NCI-H345 treated with DMSO at 0.1 percent for 48 hours (cell line): ENCODE data around the gene PCYOX1L.

Experiments used
- DNase-seq: peaks from one replicate; lab custom pipeline; 2025; ENCODE audit not compliant: unreplicated experiment; lab: John Stamatoyannopoulos, UW

Gene PCYOX1L

GRCh38 chr5:149337736-149338135, 20.1 kb upstream of the PCYOX1L start:
- no peak for DNase-seq

GRCh38 chr5:149338364-149338763, 19.5 kb upstream of the PCYOX1L start:
- DNase-seq: no peak

GRCh38 chr5:149340920-149341319, 16.9 kb upstream of the PCYOX1L start:
- DNase-seq: no peak

- DNase-seq: no peak
Measured at GRCh38 chr5:149341876-149342275, 16.0 kb upstream of the PCYOX1L start.

GRCh38 chr5:149344151-149344550, 13.7 kb upstream of the PCYOX1L start:
- DNase-seq: no peak

- peak; percentile 96 for DNase-seq
Measured at GRCh38 chr5:149345147-149345891, 12.5 kb upstream of the PCYOX1L start, which contains the start of gene GRPEL2. TSS of gene GRPEL2 (plus strand) at chr5:149345499. CDS start at chr5:149345540, 41 bp downstream.

GRCh38 chr5:149345892-149346222, 12.0 kb upstream of the PCYOX1L start:
- no peak for DNase-seq

- DNase-seq: no peak
Measured at GRCh38 chr5:149348518-149348917, 9.3 kb upstream of the PCYOX1L start.

GRCh38 chr5:149349382-149349781, 8.5 kb upstream of the PCYOX1L start:
- DNase-seq: no peak

GRCh38 chr5:149352169-149352568, 5.7 kb upstream of the PCYOX1L start:
- no peak for DNase-seq

- DNase-seq: no peak
Measured at GRCh38 chr5:149353911-149354310, 3.9 kb upstream of the PCYOX1L start.

GRCh38 chr5:149355688-149356087, 2.2 kb upstream of the PCYOX1L start:
- no peak for DNase-seq

GRCh38 chr5:149356391-149356790, 1.5 kb upstream of the PCYOX1L start:
- DNase-seq: no peak

GRCh38 chr5:149358294-149358651, 427 bp downstream of the PCYOX1L start:
- peak; percentile 27 for DNase-seq

GRCh38 chr5:149358868-149359495, 1.1 kb downstream of the PCYOX1L start:
- DNase-seq: no peak

- no peak for DNase-seq
Measured at GRCh38 chr5:149360272-149360671, 2.4 kb downstream of the PCYOX1L start.

GRCh38 chr5:149362541-149362940, 4.7 kb downstream of the PCYOX1L start:
- DNase-seq: no peak

- no peak for DNase-seq
Measured at GRCh38 chr5:149363358-149363757, 5.5 kb downstream of the PCYOX1L start.

- no peak for DNase-seq
Measured at GRCh38 chr5:149363936-149364335, 6.1 kb downstream of the PCYOX1L start.

GRCh38 chr5:149364719-149365118, 6.9 kb downstream of the PCYOX1L start:
- DNase-seq: no peak

- DNase-seq: no peak
Measured at GRCh38 chr5:149365418-149365817, 7.6 kb downstream of the PCYOX1L start.

GRCh38 chr5:149366169-149366729, 8.4 kb downstream of the PCYOX1L start:
- no peak for DNase-seq
